Kidney glomerular epithelial cell (primary cell): ENCODE measurements around the gene CST8.

Source experiments
- DNase-seq: peaks from one replicate; lab custom pipeline; 2025; lab: John Stamatoyannopoulos, UW

Gene CST8

GRCh38 chr20:23476015-23476754, 14.7 kb upstream of the CST8 start:
- no peak for DNase-seq

GRCh38 chr20:23477223-23477622, 13.7 kb upstream of the CST8 start:
- no peak for DNase-seq

- no peak for DNase-seq
These were observed 11.9 kb upstream of the CST8 start for GRCh38 chr20:23479043-23479442.

GRCh38 chr20:23482138-23482537, 8.8 kb upstream of the CST8 start:
- DNase-seq, result no peak

DNA sequence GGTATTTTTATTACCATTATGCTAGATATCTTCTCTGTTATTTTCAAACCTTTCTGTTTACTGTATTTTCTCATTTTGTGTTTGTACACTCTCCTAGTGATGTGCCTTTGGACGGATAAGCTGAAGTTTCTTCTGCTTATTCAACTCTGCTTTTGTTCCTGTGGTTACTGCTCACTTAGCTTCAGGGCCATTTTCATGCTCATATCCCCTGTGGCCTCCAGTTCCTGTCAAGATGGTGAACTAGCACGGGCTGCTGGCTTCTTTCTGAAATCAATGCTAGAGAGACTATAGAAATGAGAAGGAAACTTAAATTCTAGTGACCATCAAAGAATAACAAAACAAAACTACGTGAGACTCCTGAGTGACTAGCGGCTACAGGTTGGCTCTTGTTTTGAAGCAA, 6.8 kb upstream of the CST8 start:
- DNase-seq, result no peak

DNA sequence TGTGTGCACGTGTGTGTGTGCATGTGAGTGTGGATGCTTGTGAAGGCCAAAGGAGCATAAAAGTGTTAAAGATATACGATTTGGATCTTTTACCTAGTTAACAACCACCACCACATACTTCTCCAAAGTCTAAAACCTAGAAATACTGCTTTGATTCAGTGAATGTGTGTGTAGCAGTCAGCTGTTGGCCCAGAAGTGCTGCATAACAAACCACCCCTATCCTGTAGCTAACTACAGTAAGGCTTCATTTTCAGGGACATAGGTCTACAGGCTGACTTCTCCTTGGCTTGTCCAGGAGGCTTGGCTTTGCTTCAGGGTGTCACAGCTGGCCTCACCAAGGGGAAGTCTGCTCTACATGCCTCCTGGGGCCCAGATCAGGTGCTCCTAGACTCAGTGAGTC, 2.4 kb upstream of the CST8 start:
- no peak for DNase-seq

DNA sequence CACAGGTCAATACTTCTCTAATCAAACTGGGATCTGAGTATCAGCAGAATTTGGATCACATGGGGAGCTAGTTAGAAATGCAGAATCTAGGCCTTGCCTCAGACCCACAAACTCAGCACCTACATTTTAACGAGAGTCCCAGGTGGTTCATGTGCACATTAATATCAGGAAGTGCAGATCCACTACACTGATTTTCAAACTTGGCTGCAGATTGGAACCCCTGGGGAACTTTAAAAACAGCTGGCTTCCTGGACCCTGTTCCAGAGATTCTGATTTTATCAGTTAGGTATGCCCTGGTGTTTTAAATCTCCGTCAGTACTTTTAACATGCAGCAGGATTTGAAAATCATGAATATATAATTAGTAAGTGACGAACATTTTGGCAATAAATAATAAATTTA, 1.9 kb upstream of the CST8 start:
- no peak for DNase-seq

DNA sequence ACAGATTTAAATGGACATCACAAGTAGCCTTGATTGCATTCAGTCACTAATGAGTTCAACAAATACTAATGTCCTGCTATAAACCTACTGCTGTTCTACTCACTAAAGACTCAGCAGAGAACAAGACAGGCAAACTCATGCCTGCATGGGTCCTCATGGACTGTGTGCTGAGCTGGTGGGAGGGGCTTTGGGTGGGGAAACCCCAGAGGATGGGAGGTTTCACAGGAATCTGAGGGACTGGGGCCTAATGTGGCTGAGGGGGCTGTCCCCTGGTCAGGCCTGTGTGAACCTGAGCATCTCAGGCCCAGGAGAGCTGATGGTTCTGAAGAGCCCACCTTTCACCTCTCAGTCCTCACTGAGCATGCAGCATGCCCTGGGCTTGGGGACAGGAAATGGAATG, 1.4 kb downstream of the CST8 start:
- DNase-seq, result no peak

GRCh38 chr20:23493172-23493772, 2.4 kb downstream of the CST8 start:
- no peak for DNase-seq

DNA sequence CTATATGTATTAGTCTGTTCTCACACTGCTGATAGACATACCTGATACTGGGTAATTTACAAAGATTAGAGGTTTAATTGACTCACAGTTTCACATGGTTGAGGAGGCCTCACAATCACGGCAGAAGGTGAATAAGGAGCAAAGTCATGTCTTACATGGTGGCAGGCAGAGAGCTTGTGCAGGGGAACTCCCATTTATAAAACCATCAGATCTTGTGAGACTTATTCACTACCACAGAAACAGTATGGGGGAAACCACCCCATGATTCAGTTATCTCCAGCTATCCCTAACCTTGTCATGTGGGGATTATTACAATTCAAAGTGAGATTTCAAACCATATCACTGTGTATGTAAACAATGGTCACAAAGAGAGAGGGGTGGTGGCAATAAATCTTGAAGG, 6.6 kb downstream of the CST8 start:
- no peak for DNase-seq

DNA sequence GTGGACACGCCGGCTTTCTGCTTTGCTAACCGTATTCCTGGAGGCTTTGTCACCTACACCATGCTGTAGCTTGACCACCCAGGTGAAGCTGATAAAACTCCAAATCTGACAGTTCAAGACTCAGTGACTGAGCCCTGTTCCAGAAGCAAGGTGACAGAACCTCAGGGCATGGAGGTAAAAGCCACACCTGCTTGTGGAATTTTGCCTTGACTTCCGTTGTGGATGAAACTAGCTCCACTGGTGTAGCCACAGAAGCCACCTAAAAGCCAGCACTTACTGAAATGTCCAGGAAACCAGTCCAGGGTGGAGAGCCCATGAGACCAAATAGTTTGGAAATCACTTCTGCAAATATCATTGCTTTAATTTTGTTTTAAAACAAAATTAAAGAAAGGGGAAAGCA, 11.0 kb downstream of the CST8 start:
- no peak for DNase-seq

DNA sequence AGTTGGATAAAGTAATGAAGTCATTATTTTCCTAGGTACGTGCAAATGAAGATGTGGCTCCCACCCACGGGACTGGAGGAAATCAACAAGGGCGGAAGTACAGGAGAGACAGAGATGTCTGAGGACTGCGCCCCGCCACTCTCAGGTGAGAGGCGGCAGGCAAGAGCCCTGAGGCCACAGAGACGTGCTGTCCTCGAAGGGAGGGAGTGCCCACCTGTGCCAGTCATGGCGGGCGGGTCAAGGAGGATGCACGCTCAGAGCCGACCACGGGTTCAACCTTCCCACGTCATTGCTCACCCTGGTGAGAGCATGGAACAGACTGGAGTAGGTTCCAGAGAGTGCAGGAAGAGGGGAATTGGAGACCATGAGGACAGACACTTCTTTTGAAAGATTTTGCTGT, 12.7 kb downstream of the CST8 start:
- DNase-seq, result no peak

GRCh38 chr20:23507346-23507745, 16.4 kb downstream of the CST8 start:
- DNase-seq, result no peak

GRCh38 chr20:23508449-23509229, 17.7 kb downstream of the CST8 start:
- no peak for DNase-seq

- peak; percentile 26 for DNase-seq
These were observed 18.5 kb downstream of the CST8 start for GRCh38 chr20:23509247-23509913.

DNA sequence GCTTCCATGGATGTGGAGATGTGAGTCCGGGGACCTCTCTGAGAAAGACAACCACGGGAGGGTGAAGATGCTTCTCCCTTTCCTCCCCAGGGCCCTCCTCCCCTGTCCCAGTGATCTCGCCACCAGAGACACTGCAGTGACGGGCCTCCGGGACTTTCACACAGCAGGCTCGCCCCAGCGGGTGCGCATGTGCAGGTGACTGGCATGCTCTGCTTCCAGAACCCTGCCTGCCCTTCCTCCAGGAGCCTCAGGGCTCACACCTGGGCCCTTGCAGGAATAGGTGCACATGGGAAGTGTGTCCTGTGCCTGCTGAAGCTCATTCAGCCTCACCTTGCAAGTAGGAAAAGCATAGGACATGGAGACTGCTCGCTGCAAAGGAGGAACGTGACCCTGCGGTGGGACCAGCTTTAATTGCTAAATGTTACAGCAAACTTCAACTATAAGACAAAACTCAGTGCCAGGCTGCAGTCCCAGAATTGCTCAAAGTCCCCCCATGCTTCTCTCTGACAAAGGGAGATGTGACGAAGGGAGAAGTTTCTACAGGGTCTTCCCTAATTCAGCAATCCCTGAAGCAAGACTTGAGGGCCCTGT, 19.2 kb downstream of the CST8 start:
- no peak for DNase-seq

GRCh38 chr20:23513164-23513563, 22.2 kb downstream of the CST8 start:
- DNase-seq, result no peak

- no peak for DNase-seq
These were observed 23.9 kb downstream of the CST8 start for GRCh38 chr20:23514848-23515247.

DNA sequence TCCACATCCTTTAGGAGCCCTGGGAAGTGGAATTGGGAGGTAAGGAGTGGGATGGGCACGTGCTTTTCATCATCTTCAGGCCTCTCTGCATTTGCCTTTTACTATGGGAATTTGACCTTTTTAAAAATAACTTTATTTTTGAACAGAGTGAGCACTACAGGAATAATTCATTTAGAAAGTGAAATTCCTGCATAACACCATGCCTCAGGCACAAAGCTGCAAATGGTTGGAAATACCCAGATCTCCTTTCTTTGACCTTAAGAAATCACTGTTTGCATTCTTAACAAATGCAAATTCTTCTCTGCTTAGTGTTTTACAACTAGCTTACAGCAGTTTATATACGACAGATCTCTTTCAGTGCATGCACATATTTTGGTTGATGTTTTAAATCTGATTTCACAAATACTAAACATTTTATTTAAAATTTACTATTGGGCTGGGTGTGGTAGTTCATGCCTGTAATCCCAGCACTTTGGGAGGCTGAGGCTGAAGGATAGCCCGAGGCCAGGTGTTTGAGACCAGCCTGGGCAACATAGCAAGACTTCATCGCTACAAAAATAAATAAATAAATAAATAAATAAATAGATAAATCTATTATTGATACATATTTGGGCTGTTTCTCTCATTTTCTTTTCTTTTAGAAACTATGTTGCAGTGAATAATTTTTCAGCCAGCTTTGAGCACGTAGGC, 24.5 kb downstream of the CST8 start:
- DNase-seq, result no peak

DNA sequence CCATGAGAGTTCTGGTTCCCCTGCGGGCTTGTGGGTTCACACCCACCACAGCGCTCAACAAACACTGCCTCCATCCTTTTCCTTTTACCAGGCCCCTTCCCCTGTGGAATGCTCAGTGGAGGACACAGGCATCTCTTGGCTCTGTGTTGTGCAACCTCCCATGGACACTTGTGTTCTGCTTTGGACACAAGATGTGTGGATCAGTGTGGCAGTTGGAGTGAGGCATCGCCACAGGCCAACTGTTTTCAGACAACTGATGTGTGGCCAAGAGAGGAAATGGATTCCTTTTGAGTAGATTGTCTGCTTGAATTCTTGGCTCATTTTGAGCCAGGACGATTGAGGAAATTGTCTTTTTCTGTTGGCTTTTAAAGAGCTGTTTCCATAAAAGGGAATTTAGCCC, 26.8 kb downstream of the CST8 start:
- DNase-seq, result no peak

- DNase-seq, result no peak
These were observed 28.6 kb downstream of the CST8 start for GRCh38 chr20:23519556-23519955.

- no peak for DNase-seq
These were observed 29.3 kb downstream of the CST8 start for GRCh38 chr20:23520185-23520584.
